H1 (cell line): ENCODE data around the gene ALG1. TPM values are rescaled to one million over a fixed set of nuclear protein-coding genes. Genes with fewer than 3 reads are reported as not detected.

Experiments
- CTCF ChIA-PET: fragments of 300-600 bp; sonication (Branson Sonifier 250); formaldehyde crosslinking; loops from one replicate; lab custom pipeline; 2021; ENCODE audit not compliant: partially characterized antibody; lab: Charles Lee
- POLR2A ChIA-PET: fragments of 300-600 bp; sonication (Branson Sonifier 250); formaldehyde crosslinking; loops from one replicate; lab custom pipeline; 2021; ENCODE audit warnings: inconsistent platforms; ENCODE audit not compliant: partially characterized antibody; lab: Charles Lee
- DNase-seq, 2 experiments: peaks; one replicate each; pipeline versions ENCODE4 v3.0.0 to v3.0.0-alpha.2; 2010 to 2022; ENCODE audit warnings: low spot score in 2 of 2, low read depth in 1 of 2, mixed read lengths in 1 of 2
- FAIRE-seq: peaks from 2 replicates; lab custom pipeline; 2011; peaks lifted over from hg19 to GRCh38; lab: Jason Lieb, UNC
- H2AFZ ChIP-seq: 2 replicates; pipeline ENCODE4 v1.8.1; 2012; ENCODE audit warnings: low read length, inconsistent platforms
- H2AK5ac ChIP-seq: 2 replicates; pipeline ENCODE4 v1.6.1; 2013; ENCODE audit warnings: low read depth, low read length
- H2BK120ac ChIP-seq: replicated peaks from 2 replicates; pipeline ENCODE3; 2013; ENCODE audit warnings: low read depth, low read length, inconsistent platforms
- H2BK12ac ChIP-seq: 2 replicates; pipeline ENCODE4 v1.6.1; 2013; ENCODE audit warnings: low read depth, low read length
- H2BK15ac ChIP-seq: 2 replicates; pipeline ENCODE4 v1.6.1; 2013; ENCODE audit warnings: low read length
- H2BK20ac ChIP-seq: 2 replicates; pipeline ENCODE4 v1.6.1; 2013; ENCODE audit warnings: low read length
- H2BK5ac ChIP-seq: 2 replicates; pipeline ENCODE4 v1.6.1; 2013; ENCODE audit warnings: low read depth, low read length
- H3K14ac ChIP-seq: 2 replicates; pipeline ENCODE4 v1.6.1; 2013; ENCODE audit warnings: inconsistent platforms; ENCODE audit not compliant: insufficient read length
- H3K18ac ChIP-seq: 2 replicates; pipeline ENCODE4 v1.6.1; 2013; ENCODE audit warnings: low read length; ENCODE audit errors: extremely low read depth
- H3K23ac ChIP-seq: 2 replicates; pipeline ENCODE4 v1.6.1; 2013; ENCODE audit warnings: inconsistent platforms; ENCODE audit not compliant: insufficient read length
- H3K23me2 ChIP-seq: 2 replicates; pipeline ENCODE4 v1.6.1; 2013; ENCODE audit warnings: low read depth, low read length
- H3K27ac ChIP-seq: 2 replicates; pipeline ENCODE4 v1.6.1; 2011; ENCODE audit warnings: low read depth, low read length, inconsistent platforms
- H3K27me3 ChIP-seq, 4 experiments: replicated peaks in 1 of 4; 1 replicate in 1 of 4; 2 replicates in 3 of 4; pipeline versions ENCODE4 v1.6.1 to v1.8.1; 2011 to 2013; ENCODE audit warnings: low read length in 3 of 4, mild to moderate bottlenecking in 3 of 4, inconsistent platforms in 2 of 4, mixed read lengths in 2 of 4, moderate library complexity in 1 of 4; ENCODE audit not compliant: control insufficient read depth in 3 of 4, insufficient read depth in 3 of 4; ENCODE audit errors: extremely low read depth in 1 of 4
- H3K36me3 ChIP-seq, 4 experiments: 2 replicates each; pipeline versions ENCODE4 v1.6.1 to v1.8.1; 2011 to 2013; ENCODE audit warnings: mild to moderate bottlenecking in 4 of 4, low read length in 3 of 4, moderate library complexity in 2 of 4, control low read depth in 1 of 4, inconsistent platforms in 1 of 4; ENCODE audit not compliant: insufficient read depth in 4 of 4, control insufficient read depth in 2 of 4
- H3K4ac ChIP-seq: replicated peaks from 2 replicates; pipeline ENCODE3; 2013; ENCODE audit warnings: low read length, low read depth, mixed read lengths, inconsistent platforms; ENCODE audit not compliant: insufficient read length
- H3K4me1 ChIP-seq, 4 experiments: replicated peaks in 1 of 4; 1 replicate in 1 of 4; 2 replicates in 3 of 4; pipeline versions ENCODE4 v1.6.1 to v1.8.1; 2011 to 2013; ENCODE audit warnings: low read length in 3 of 4, inconsistent platforms in 2 of 4, mixed read lengths in 1 of 4; ENCODE audit not compliant: insufficient read depth in 4 of 4, control insufficient read depth in 3 of 4
- H3K4me2 ChIP-seq, 2 experiments: 2 replicates each; pipeline versions ENCODE4 v1.6.1 to v1.8.1; 2011 to 2013; ENCODE audit warnings: low read depth in 2 of 2, low read length in 2 of 2, control low read depth in 1 of 2, inconsistent platforms in 1 of 2, mild to moderate bottlenecking in 1 of 2; ENCODE audit not compliant: insufficient read depth in 1 of 2
- H3K4me3 ChIP-seq, 4 experiments: fragments of 200-600, 300-600 bp in 1 of 4; sonication (generic), shearing (Covaris generic), sonication (Bioruptor Twin) in 1 of 4; 2 replicates each; pipeline versions ENCODE4 v1.5.1 to v1.8.1; 2011 to 2016; ENCODE audit warnings: low read length in 4 of 4, low read depth in 3 of 4, control low read depth in 2 of 4, inconsistent platforms in 2 of 4, mild to moderate bottlenecking in 2 of 4, mixed read lengths in 1 of 4, moderate library complexity in 1 of 4; ENCODE audit not compliant: insufficient read depth in 2 of 4; ENCODE audit errors: extremely low read depth in 1 of 4
- H3K56ac ChIP-seq: replicated peaks from 2 replicates; pipeline ENCODE3; 2013; ENCODE audit warnings: low read depth, mild to moderate bottlenecking, mixed read lengths, low read length, inconsistent platforms; ENCODE audit not compliant: insufficient read length
- H3K79me1 ChIP-seq: 2 replicates; pipeline ENCODE4 v1.6.1; 2013; ENCODE audit warnings: low read depth, low read length, control low read depth
- H3K79me2 ChIP-seq, 2 experiments: 2 replicates each; pipeline versions ENCODE4 v1.6.1 to v1.8.1; 2012 to 2013; ENCODE audit warnings: low read length in 2 of 2, mild to moderate bottlenecking in 2 of 2, inconsistent platforms in 1 of 2; ENCODE audit not compliant: insufficient read depth in 2 of 2, control insufficient read depth in 1 of 2
- H3K9ac ChIP-seq, 4 experiments: replicated peaks in 1 of 4; 1 replicate in 1 of 4; 2 replicates in 3 of 4; pipeline versions ENCODE4 v1.6.1 to v1.8.1; 2011 to 2013; ENCODE audit warnings: low read depth in 3 of 4, low read length in 3 of 4, control low read depth in 2 of 4, mild to moderate bottlenecking in 2 of 4, moderate library complexity in 2 of 4, inconsistent platforms in 1 of 4; ENCODE audit errors: extremely low read depth in 1 of 4
- H3K9me3 ChIP-seq, 2 experiments: 2 replicates each; pipeline versions ENCODE4 v1.6.1 to v1.8.1; 2012 to 2013; ENCODE audit warnings: mild to moderate bottlenecking in 2 of 2, moderate library complexity in 2 of 2, control low read depth in 1 of 2, inconsistent platforms in 1 of 2, low read depth in 1 of 2, low read length in 1 of 2, mixed read lengths in 1 of 2; ENCODE audit not compliant: insufficient read depth in 2 of 2
- H4K20me1 ChIP-seq, 2 experiments: replicated peaks in 1 of 2; 2 replicates each; pipeline versions ENCODE3 to v1.8.1; 2011 to 2013; ENCODE audit warnings: inconsistent platforms in 2 of 2, low read length in 2 of 2, mild to moderate bottlenecking in 1 of 2; ENCODE audit not compliant: insufficient read depth in 2 of 2, control insufficient read depth in 1 of 2
- H4K5ac ChIP-seq: 2 replicates; pipeline ENCODE4 v1.6.1; 2013; ENCODE audit warnings: low read length, low read depth, mixed read lengths, inconsistent platforms; ENCODE audit not compliant: insufficient read length
- H4K8ac ChIP-seq: 2 replicates; pipeline ENCODE4 v1.8.0; 2013; ENCODE audit warnings: mild to moderate bottlenecking, moderate library complexity, low read length, inconsistent platforms; ENCODE audit not compliant: insufficient read depth; ENCODE audit errors: extremely low read depth
- H4K91ac ChIP-seq: replicated peaks from 2 replicates; pipeline ENCODE3; 2013; ENCODE audit warnings: low read length, mixed read lengths, inconsistent platforms; ENCODE audit not compliant: insufficient read length
- CBX5 ChIP-seq: fragments of 300-800, 300-1000 bp; sonication (generic); IDR thresholded peaks from 2 replicates; pipeline ENCODE4 v1.7.1; 2016; ENCODE audit warnings: antibody characterized with exemption, low read length, low read depth
- CHD2 ChIP-seq: IDR thresholded peaks from 2 replicates; pipeline ENCODE4 v1.6.1; 2012; ENCODE audit warnings: low read length, improper control_type of control experiment
- FOSL1 ChIP-seq: IDR thresholded peaks from 2 replicates; pipeline ENCODE4 v1.6.1; 2011; ENCODE audit warnings: mild to moderate bottlenecking, low read depth, low read length, moderate library complexity; ENCODE audit not compliant: insufficient read depth
- JUN ChIP-seq: IDR thresholded peaks from 2 replicates; pipeline ENCODE4 v1.6.1; 2011; ENCODE audit warnings: low read depth, mild to moderate bottlenecking, improper control_type of control experiment, low read length
- JUND ChIP-seq: IDR thresholded peaks from 2 replicates; pipeline ENCODE4 v1.6.1; 2011; ENCODE audit warnings: mild to moderate bottlenecking, improper control_type of control experiment, low read length
- KDM1A ChIP-seq: fragments of 200-600, 300-600 bp; sonication (generic); IDR thresholded peaks from 2 replicates; pipeline ENCODE4 v1.7.1; 2016; ENCODE audit warnings: mild to moderate bottlenecking, low read length, borderline replicate concordance
- KDM4A ChIP-seq: IDR thresholded peaks from one replicate; pipeline ENCODE4 v1.7.1; 2012; ENCODE audit warnings: low read depth, mild to moderate bottlenecking, moderate library complexity, low read length, inconsistent platforms; ENCODE audit not compliant: severe bottlenecking
- POLR2A ChIP-seq, 2 experiments: IDR thresholded peaks; 1 replicate in 1 of 2; 2 replicates in 1 of 2; pipeline ENCODE4 v1.6.1; 2011; ENCODE audit warnings: low read depth in 2 of 2, low read length in 2 of 2, mild to moderate bottlenecking in 2 of 2; ENCODE audit errors: control extremely low read depth in 1 of 2
- RAD21 ChIP-seq, 2 experiments: IDR thresholded peaks in 1 of 2; conservative IDR thresholded peaks in 1 of 2; 2 replicates each; pipeline ENCODE4 v1.6.1; 2011; ENCODE audit warnings: low read depth in 2 of 2, low read length in 2 of 2, improper control_type of control experiment in 1 of 2, inconsistent platforms in 1 of 2, mild to moderate bottlenecking in 1 of 2, moderate library complexity in 1 of 2
- SIRT6 ChIP-seq: IDR thresholded peaks from one replicate; pipeline ENCODE4 v1.7.1; 2012; ENCODE audit warnings: low read length, inconsistent platforms
- SIX5 ChIP-seq: IDR thresholded peaks from 2 replicates; pipeline ENCODE4 v1.6.1; 2011; ENCODE audit warnings: mild to moderate bottlenecking, low read depth, low read length
- SUZ12 ChIP-seq: fragments of 200-600 bp; sonication (generic); IDR thresholded peaks from 2 replicates; pipeline ENCODE4 v1.6.1; 2012; ENCODE audit warnings: mild to moderate bottlenecking, inconsistent platforms, low read length, moderate library complexity, mixed read lengths
- TAF1 ChIP-seq: IDR thresholded peaks from 2 replicates; pipeline ENCODE4 v1.6.1; 2011; ENCODE audit warnings: mild to moderate bottlenecking, low read depth, low read length
- TEAD4 ChIP-seq: IDR thresholded peaks from 2 replicates; pipeline ENCODE4 v1.6.1; 2012; ENCODE audit warnings: low read depth, low read length, inconsistent platforms, mixed read lengths
- YY1 ChIP-seq: IDR thresholded peaks from 2 replicates; pipeline ENCODE4 v1.6.1; 2011; ENCODE audit warnings: low read depth, mild to moderate bottlenecking, low read length
- WGBS, 2 experiments: shearing (Covaris generic) in 1 of 2; methylation state at CpG; one replicate each; pipeline versions ENCODE4 v1.1.6 to v1.1.7; 2013 to 2015; ENCODE audit warnings: low lambda C conversion rate in 2 of 2, mixed read lengths in 2 of 2, inconsistent platforms in 1 of 2, low coverage in 1 of 2, missing lambda C conversion rate in 1 of 2; ENCODE audit not compliant: insufficient replicate concordance in 2 of 2, insufficient coverage in 1 of 2, insufficient read length in 1 of 2; ENCODE audit errors: extremely low coverage in 1 of 2, missing lambda C conversion rate in 1 of 2; 5-methylcytosine and 5-hydroxymethylcytosine counted together
- polyA plus RNA-seq, 7 experiments: library from polyadenylated mRNA; depleted of rRNA in 3 of 7; stranded (reverse) in 5 of 7; unstranded in 2 of 7; fragments of >200 nt in 5 of 7; fragments of 200-250 nt in 2 of 7; gene quantifications; 1 replicate in 5 of 7; 2 replicates in 1 of 7; 4 replicates in 1 of 7; pipeline versions ENCODE4 v1.2.1 to v1.2.3, GENCODE V29; 2011 to 2013; ENCODE audit warnings: missing spikeins in 2 of 7, mixed read lengths in 2 of 7
- total RNA-seq: library from RNA; stranded (reverse); fragmentation: NEBNext Ultra II Directional; extraction: Animal tissue kit (Norgen Biotek cat#: 25700); gene quantifications from 2 replicates; pipeline ENCODE4 v1.2.1, GENCODE V29; 2021

The ALG1 gene
- total and polyA plus RNA-seq, 2 of the 8 experiments (the other 6 are each of a cell fraction or from before 2014, with no cell fraction given) = 34.8 to 46.5 TPM

- no peak overlapping the region for H3K9ac ChIP-seq
- H3K79me1 ChIP-seq = peaks cover 4% of the 10 kb centered on the region; the same call in 1 of the 2 replicates
- WGBS, 2 experiments = 90% methylated on average over 9 of the region's 9 CpGs; no CpG with 5 or more reads in 1 of the 2 experiments
- H4K5ac ChIP-seq = no peak overlapping the region
- no peak overlapping the region for H3K56ac ChIP-seq
- peaks cover 0 to 1% of the 10 kb centered on the region in 2 experiments for H4K20me1 ChIP-seq
- FAIRE-seq = no peak
- H3K27me3 ChIP-seq = 0 out of 7 replicates have a peak, but pooled peaks cover 0 to 3% (median 0%) of the 10 kb centered on the region in 4 experiments
- no peak overlapping the region for H2BK120ac ChIP-seq
- H3K9me3 ChIP-seq = no peaks in the 10 kb centered on the region
- H3K23me2 ChIP-seq = peaks cover 6% of the 10 kb centered on the region
- peaks cover 7 to 16% of the 10 kb centered on the region in 2 experiments for H3K79me2 ChIP-seq
- H3K4ac ChIP-seq = no peak overlapping the region
- peaks cover 0 to 6% (median 5%) of the 10 kb centered on the region in 4 experiments; a peak in 5 of 7 replicates for H3K4me1 ChIP-seq
- no peak overlapping the region for H3K4me3 ChIP-seq
- H3K23ac ChIP-seq = no peak overlapping the region
- H3K14ac ChIP-seq = no peak overlapping the region
- peaks cover 0 to 2% (median 0%) of the 10 kb centered on the region in 4 experiments; a peak in 1 of 8 replicates for H3K36me3 ChIP-seq
- H2BK15ac ChIP-seq = no peak overlapping the region
- no peak overlapping the region for H3K4me2 ChIP-seq
- no peak overlapping the region for H3K27ac ChIP-seq
- DNase-seq = no peak
- H2BK12ac ChIP-seq = no peak overlapping the region
- CTCF ChIA-PET = interaction anchor here (27.9 kb wide), 1 partner anchor 16 kb away, joined by 625 read pairs; the partner anchor contains the start of gene C16orf89
- no peak overlapping the region for H3K18ac ChIP-seq
- H2BK20ac ChIP-seq = no peak overlapping the region
- no peak overlapping the region for H2AK5ac ChIP-seq
- H2AFZ ChIP-seq = no peak overlapping the region
- no peak overlapping the region for H2BK5ac ChIP-seq
- no peak overlapping the region for H4K8ac ChIP-seq
- H4K91ac ChIP-seq = no peak overlapping the region
- POLR2A ChIA-PET = interaction anchor here (0.7 to 2.5 kb wide), 2 partner anchors 9 to 11 kb away, joined by 3 to 12 read pairs; no protein-coding TSS in a partner anchor
- no peak for TF ChIP-seq TEAD4
- no peak for TF ChIP-seq CBX5
- no peak for TF ChIP-seq SUZ12
- no peak for TF ChIP-seq SIX5
- TF ChIP-seq FOSL1 = no peak
- TF ChIP-seq YY1 = no peak
- no peak for TF ChIP-seq RAD21 (IDR thresholded peaks at IDR 0.05 in 1 of 2, conservative IDR thresholded peaks at IDR 0.05 in 1 of 2; ENCODE audit: low read depth in 2 of 2, low read length in 2 of 2)
- no peak for TF ChIP-seq KDM4A
- no peak for TF ChIP-seq CHD2
- no peak for TF ChIP-seq JUN
- TF ChIP-seq JUND = no peak
- no peak for TF ChIP-seq POLR2A (IDR thresholded peaks at IDR 0.05; ENCODE audit: control extremely low read depth in 1 of 2, low read depth in 2 of 2, low read length in 2 of 2)
- TF ChIP-seq TAF1 = no peak
- no peak for TF ChIP-seq KDM1A
- TF ChIP-seq SIRT6 = no peak
Observed at GRCh38 chr16:5069048-5069447, 2.6 kb upstream of the ALG1 start.
